22Rv1 (cell line): ENCODE results near the gene ACCS.

Experiments used
- H3K27ac ChIP-seq: fragments of 450-650 bp; 2 replicates; pipeline ENCODE4 v1.5.1; 2017
- ZFX ChIP-seq: fragments of 450-650 bp; IDR thresholded peaks from 2 replicates; pipeline ENCODE4 v1.6.1; 2017; ENCODE audit warnings: antibody characterized with exemption, borderline replicate concordance
- TF ChIP-seq, protein P1 (sequence below): fragments of 450-650 bp; IDR thresholded peaks from 2 replicates; pipeline ENCODE4 v1.5.1; 2017; ENCODE audit warnings: mild to moderate bottlenecking

Gene ACCS

GRCh38 chr11:44079376-44079775, 13.3 kb downstream of the ACCS start:
- H3K27ac ChIP-seq = no peak overlapping the region
- TF ChIP-seq, protein P1, sequence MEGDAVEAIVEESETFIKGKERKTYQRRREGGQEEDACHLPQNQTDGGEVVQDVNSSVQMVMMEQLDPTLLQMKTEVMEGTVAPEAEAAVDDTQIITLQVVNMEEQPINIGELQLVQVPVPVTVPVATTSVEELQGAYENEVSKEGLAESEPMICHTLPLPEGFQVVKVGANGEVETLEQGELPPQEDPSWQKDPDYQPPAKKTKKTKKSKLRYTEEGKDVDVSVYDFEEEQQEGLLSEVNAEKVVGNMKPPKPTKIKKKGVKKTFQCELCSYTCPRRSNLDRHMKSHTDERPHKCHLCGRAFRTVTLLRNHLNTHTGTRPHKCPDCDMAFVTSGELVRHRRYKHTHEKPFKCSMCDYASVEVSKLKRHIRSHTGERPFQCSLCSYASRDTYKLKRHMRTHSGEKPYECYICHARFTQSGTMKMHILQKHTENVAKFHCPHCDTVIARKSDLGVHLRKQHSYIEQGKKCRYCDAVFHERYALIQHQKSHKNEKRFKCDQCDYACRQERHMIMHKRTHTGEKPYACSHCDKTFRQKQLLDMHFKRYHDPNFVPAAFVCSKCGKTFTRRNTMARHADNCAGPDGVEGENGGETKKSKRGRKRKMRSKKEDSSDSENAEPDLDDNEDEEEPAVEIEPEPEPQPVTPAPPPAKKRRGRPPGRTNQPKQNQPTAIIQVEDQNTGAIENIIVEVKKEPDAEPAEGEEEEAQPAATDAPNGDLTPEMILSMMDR = no peak
- no peak for TF ChIP-seq ZFX

- TF ChIP-seq, protein P1 = no peak
- no peak for TF ChIP-seq ZFX
These were observed 14.9 kb downstream of the ACCS start for GRCh38 chr11:44080951-44081350.

DNA sequence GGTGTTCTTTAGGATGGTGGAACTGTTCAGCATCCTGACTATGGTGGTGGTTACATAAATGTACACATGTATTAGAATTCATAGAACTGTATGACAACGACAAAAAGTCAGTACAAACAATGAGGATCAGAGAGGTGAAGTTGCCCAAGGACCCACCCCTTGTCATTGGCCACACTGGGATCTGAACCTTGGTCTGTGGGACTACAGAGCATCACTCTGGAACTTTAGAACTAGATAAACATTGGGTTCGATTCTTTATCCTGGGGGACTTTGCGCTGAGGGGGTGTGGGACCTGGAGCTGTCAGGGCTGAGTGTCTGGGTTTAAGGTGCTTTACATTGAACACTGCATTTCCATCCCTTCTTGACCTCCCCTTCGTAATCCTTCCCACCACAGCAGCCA, 16.6 kb downstream of the ACCS start:
- no peak for TF ChIP-seq ZFX
- TF ChIP-seq, protein P1 = no peak
- H3K27ac ChIP-seq = no peak overlapping the region

More at GRCh38 chr11:44080951-44081350, 14.9 kb downstream of the ACCS start:
- H3K27ac ChIP-seq = no peak overlapping the region

GRCh38 chr11:44083433-44083832, 17.4 kb downstream of the ACCS start:
- TF ChIP-seq ZFX = no peak
- TF ChIP-seq, protein P1 = no peak
- no peak overlapping the region for H3K27ac ChIP-seq

DNA sequence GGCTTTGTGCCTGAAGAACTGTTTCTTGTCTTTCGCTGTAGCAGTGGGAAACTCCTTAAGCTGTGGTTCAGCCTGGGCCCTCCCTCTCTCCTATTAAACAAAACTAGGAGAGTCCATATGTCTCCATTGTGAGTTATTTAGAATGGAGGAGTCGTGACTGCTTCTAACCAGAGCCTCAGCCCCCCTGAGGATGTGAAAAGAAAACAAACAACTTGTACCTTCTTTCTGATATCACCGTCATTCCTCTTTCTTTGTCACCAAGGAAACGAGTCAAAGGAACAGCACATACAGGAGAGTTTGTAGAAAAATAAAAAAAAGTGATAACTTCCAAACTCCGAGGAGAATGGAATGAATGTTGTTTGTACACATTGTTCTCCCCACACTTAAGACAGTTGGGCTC, 17.8 kb downstream of the ACCS start:
- H3K27ac ChIP-seq = no peak overlapping the region
- TF ChIP-seq ZFX = no peak
- TF ChIP-seq, protein P1 = no peak

DNA sequence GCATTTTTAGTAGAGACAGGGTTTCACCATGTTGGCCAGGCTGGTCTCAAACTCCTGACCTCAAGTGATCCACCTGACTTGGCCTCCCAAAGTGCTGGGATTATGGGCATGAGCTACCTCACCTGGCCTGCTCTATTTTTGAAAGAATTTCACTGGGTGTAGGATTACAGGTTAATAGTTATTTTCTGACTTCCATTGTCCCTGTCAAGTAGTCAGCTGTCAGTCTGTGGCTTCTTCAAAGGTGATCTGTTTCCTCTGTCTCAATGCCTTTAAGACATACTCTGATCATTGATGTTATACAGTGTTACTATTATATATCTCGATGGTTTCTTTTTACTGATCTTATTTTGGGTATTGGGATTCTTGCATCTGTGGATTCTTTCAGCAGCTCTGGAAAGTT, 19.3 kb downstream of the ACCS start:
- TF ChIP-seq, protein P1 = no peak
- no peak for TF ChIP-seq ZFX
- H3K27ac ChIP-seq = no peak overlapping the region

DNA sequence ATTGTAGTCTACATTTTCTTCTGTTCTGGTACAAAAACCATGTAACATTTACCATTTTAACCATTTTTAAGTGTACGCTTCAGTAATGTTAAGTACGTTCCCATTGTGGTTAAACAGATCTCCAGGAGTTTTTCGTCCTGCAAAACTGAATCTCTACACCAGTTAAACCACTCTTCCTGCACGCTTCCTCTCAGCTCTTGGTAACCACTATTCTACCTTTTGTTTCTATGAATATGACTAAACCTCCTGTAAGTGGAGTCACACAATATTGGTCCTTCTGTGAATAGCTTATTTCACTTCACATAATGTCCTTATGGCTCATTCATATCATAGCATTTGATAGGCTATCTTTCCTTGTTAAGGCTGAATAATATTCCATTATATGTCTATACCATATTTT, 22.3 kb downstream of the ACCS start:
- H3K27ac ChIP-seq = no peak overlapping the region
- TF ChIP-seq ZFX = no peak
- TF ChIP-seq, protein P1 = no peak
